ENCODE results near the gene TSTD2. TPM values are rescaled to one million over a fixed set of nuclear protein-coding genes. Genes with fewer than 3 reads are reported as not detected.

TSTD2 gene
- total RNA-seq, 2 experiments from 2014 or later: 11.1 to 12.4 TPM

- Mint-ChIP-seq H3K9me3 (no peaks in the 10 kb centered on the region), H3K4me1 (ENCODE audit: low read depth) (peaks cover 6% of the 10 kb centered on the region), H3K4me3 (no peak overlapping the region), H3K36me3 (ENCODE audit: low read depth) (peaks cover 47% of the 10 kb centered on the region), H3K27me3 (ENCODE audit: low read depth) (no peaks in the 10 kb centered on the region), H3K27ac (no peak overlapping the region)
- DNase-seq: no peak
- CTCF ChIA-PET: interaction anchor here (1.5 kb wide), 1 partner anchor 14 kb away, joined by 4 read pairs; no protein-coding TSS in a partner anchor
- intact Hi-C loops (cut with micrococcal nuclease): loop anchor here (10.0 kb wide), 1 partner anchor 1135 kb away; the partner anchor contains the start of gene ANKS6
Observed at GRCh38 chr9:97659771-97660170, 26.6 kb upstream of the TSTD2 start.

GRCh38 chr9:97658707-97659106 lies 25.5 kb upstream of the TSTD2 start:
- Mint-ChIP-seq H3K27ac (no peak overlapping the region), H3K4me1 (ENCODE audit: low read depth) (peaks cover 3% of the 10 kb centered on the region), H3K36me3 (ENCODE audit: low read depth) (peaks cover 45% of the 10 kb centered on the region), H3K4me3 (no peak overlapping the region), H3K9me3 (no peaks in the 10 kb centered on the region), H3K27me3 (ENCODE audit: low read depth) (no peaks in the 10 kb centered on the region)
- intact Hi-C loops (cut with micrococcal nuclease): loop anchor here (10.0 kb wide), 1 partner anchor 1136 kb away; the partner anchor contains the start of gene ANKS6
- CTCF ChIA-PET: no interaction called here
- no peak for DNase-seq

GRCh38 chr9:97651646-97652045 lies 18.5 kb upstream of the TSTD2 start:
- intact Hi-C loops (cut with micrococcal nuclease): loop anchor here (2.0 to 10.0 kb wide), 2 partner anchors 17 to 1143 kb away; partner anchors contain the start of gene ANKS6
- no peak for DNase-seq
- H3K4me1 Mint-ChIP-seq (ENCODE audit: low read depth): no peaks in the 10 kb centered on the region
- no peak overlapping the region for H3K4me3 Mint-ChIP-seq
- CTCF ChIA-PET: interaction anchor here (0.9 kb wide), 1 partner anchor 11 kb away, joined by 3 read pairs; no protein-coding TSS in a partner anchor
- no peaks in the 10 kb centered on the region for H3K9me3 Mint-ChIP-seq
- H3K27ac Mint-ChIP-seq: no peak overlapping the region
- H3K27me3 Mint-ChIP-seq (ENCODE audit: low read depth): no peaks in the 10 kb centered on the region
- H3K36me3 Mint-ChIP-seq (ENCODE audit: low read depth): peaks cover 40% of the 10 kb centered on the region

GRCh38 chr9:97647996-97648395 lies 14.8 kb upstream of the TSTD2 start:
- CTCF ChIA-PET: interaction anchor here (0.6 kb wide), 1 partner anchor 339 kb away, joined by 3 read pairs; no protein-coding TSS in a partner anchor
- Mint-ChIP-seq H3K4me1 (ENCODE audit: low read depth) (no peaks in the 10 kb centered on the region), H3K27ac (no peak overlapping the region), H3K4me3 (no peak overlapping the region), H3K27me3 (ENCODE audit: low read depth) (no peaks in the 10 kb centered on the region), H3K36me3 (ENCODE audit: low read depth) (peaks cover 25% of the 10 kb centered on the region), H3K9me3 (no peaks in the 10 kb centered on the region)
- no peak for DNase-seq
- intact Hi-C loops (cut with micrococcal nuclease): no loop called here

GRCh38 chr9:97645720-97646119 lies 12.6 kb upstream of the TSTD2 start:
- Mint-ChIP-seq H3K27me3 (ENCODE audit: low read depth) (no peaks in the 10 kb centered on the region), H3K4me3 (no peak overlapping the region), H3K27ac (no peak overlapping the region), H3K9me3 (no peaks in the 10 kb centered on the region), H3K4me1 (ENCODE audit: low read depth) (no peaks in the 10 kb centered on the region), H3K36me3 (ENCODE audit: low read depth) (peaks cover 22% of the 10 kb centered on the region)
- intact Hi-C loops (cut with micrococcal nuclease): no loop called here
- no peak for DNase-seq
- CTCF ChIA-PET: interaction anchor here (0.7 to 1.4 kb wide), 3 partner anchors 14 to 244 kb away, joined by 3 to 4 read pairs (median 3); no protein-coding TSS in a partner anchor

- H3K4me3 Mint-ChIP-seq: no peak overlapping the region
- H3K27ac Mint-ChIP-seq: no peak overlapping the region
- CTCF ChIA-PET: interaction anchor here (0.6 to 1.5 kb wide), 2 partner anchors 130 to 228 kb away, joined by 4 read pairs; partner anchors contain the start of gene TDRD7
- intact Hi-C loops (cut with micrococcal nuclease): no loop called here
- DNase-seq: no peak
- no peaks in the 10 kb centered on the region for H3K9me3 Mint-ChIP-seq
- H3K4me1 Mint-ChIP-seq (ENCODE audit: low read depth): peaks cover 43% of the 10 kb centered on the region
- H3K27me3 Mint-ChIP-seq (ENCODE audit: low read depth): no peaks in the 10 kb centered on the region
- peaks cover 12% of the 10 kb centered on the region for H3K36me3 Mint-ChIP-seq (ENCODE audit: low read depth)
Observed at GRCh38 chr9:97640325-97640724, 7.2 kb upstream of the TSTD2 start.

- intact Hi-C loops (cut with micrococcal nuclease): loop anchor here (10.0 kb wide), 2 partner anchors 106 to 1624 kb away; no protein-coding TSS in a partner anchor
- DNase-seq: no peak
- peaks cover 53% of the 10 kb centered on the region for H3K4me1 Mint-ChIP-seq (ENCODE audit: low read depth)
- no peak overlapping the region for H3K4me3 Mint-ChIP-seq
- H3K9me3 Mint-ChIP-seq: no peaks in the 10 kb centered on the region
- CTCF ChIA-PET: interaction anchor here (1.1 kb wide), 2 partner anchors 40 to 375 kb away, joined by 3 to 4 read pairs; no protein-coding TSS in a partner anchor
- peaks cover 15% of the 10 kb centered on the region for H3K36me3 Mint-ChIP-seq (ENCODE audit: low read depth)
- H3K27ac Mint-ChIP-seq: no peak overlapping the region
- no peaks in the 10 kb centered on the region for H3K27me3 Mint-ChIP-seq (ENCODE audit: low read depth)
Observed at GRCh38 chr9:97638666-97639065, 5.5 kb upstream of the TSTD2 start.

GRCh38 chr9:97636903-97637302 lies 3.7 kb upstream of the TSTD2 start:
- peaks cover 55% of the 10 kb centered on the region for H3K4me1 Mint-ChIP-seq (ENCODE audit: low read depth)
- no peaks in the 10 kb centered on the region for H3K9me3 Mint-ChIP-seq
- DNase-seq: no peak
- H3K27ac Mint-ChIP-seq: no peak overlapping the region
- H3K4me3 Mint-ChIP-seq: no peak overlapping the region
- H3K27me3 Mint-ChIP-seq (ENCODE audit: low read depth): no peaks in the 10 kb centered on the region
- intact Hi-C loops (cut with micrococcal nuclease): loop anchor here (10.0 kb wide), 2 partner anchors 108 to 1622 kb away; no protein-coding TSS in a partner anchor
- CTCF ChIA-PET: interaction anchor here (1.4 to 1.8 kb wide), 2 partner anchors 22 to 168 kb away, joined by 5 to 7 read pairs; no protein-coding TSS in a partner anchor
- H3K36me3 Mint-ChIP-seq (ENCODE audit: low read depth): peaks cover 12% of the 10 kb centered on the region

GRCh38 chr9:97635026-97635425 lies 1.9 kb upstream of the TSTD2 start:
- Mint-ChIP-seq H3K27me3 (ENCODE audit: low read depth) (no peaks in the 10 kb centered on the region), H3K27ac (no peak overlapping the region), H3K4me3 (peak overlapping the region; percentile 88), H3K9me3 (no peaks in the 10 kb centered on the region), H3K4me1 (ENCODE audit: low read depth) (peaks cover 62% of the 10 kb centered on the region), H3K36me3 (ENCODE audit: low read depth) (peaks cover 9% of the 10 kb centered on the region)
- intact Hi-C loops (cut with micrococcal nuclease): loop anchor here (2.0 to 10.0 kb wide), 3 partner anchors 16 to 1620 kb away; no protein-coding TSS in a partner anchor
- no peak for DNase-seq
- CTCF ChIA-PET: interaction anchor here (0.7 kb wide), 1 partner anchor 1254 kb away, joined by 5 read pairs; no protein-coding TSS in a partner anchor

- Mint-ChIP-seq H3K4me3 (peak overlapping the region; percentile 88), H3K9me3 (no peaks in the 10 kb centered on the region), H3K27me3 (ENCODE audit: low read depth) (no peaks in the 10 kb centered on the region), H3K27ac (peak overlapping the region; percentile 97), H3K4me1 (ENCODE audit: low read depth) (peaks cover 59% of the 10 kb centered on the region), H3K36me3 (ENCODE audit: low read depth) (peaks cover 9% of the 10 kb centered on the region)
- intact Hi-C loops (cut with micrococcal nuclease): loop anchor here (1.0 to 10.0 kb wide), 15 partner anchors 16 to 1619 kb away; partner anchors contain the start of genes ANP32B, TBC1D2, TRMO and ZNF510
- peak; percentile 11 for DNase-seq
- CTCF ChIA-PET: interaction anchor here (1.0 to 2.5 kb wide), 5 partner anchors 15 to 257 kb away, joined by 3 to 19 read pairs (median 5); no protein-coding TSS in a partner anchor
Observed at GRCh38 chr9:97633859-97634490, 807 bp upstream of the TSTD2 start.

- intact Hi-C loops (cut with micrococcal nuclease): loop anchor here (2.0 to 10.0 kb wide), 4 partner anchors 112 to 1618 kb away; partner anchors contain the start of gene TBC1D2
- Mint-ChIP-seq H3K9me3 (no peaks in the 10 kb centered on the region), H3K27ac (peak overlapping the region; percentile 97), H3K27me3 (ENCODE audit: low read depth) (no peaks in the 10 kb centered on the region), H3K4me3 (peak overlapping the region; percentile 88), H3K36me3 (ENCODE audit: low read depth) (peaks cover 9% of the 10 kb centered on the region), H3K4me1 (ENCODE audit: low read depth) (peaks cover 50% of the 10 kb centered on the region)
- peak; percentile 39 for DNase-seq
- CTCF ChIA-PET: interaction anchor here (0.5 to 2.5 kb wide), 8 partner anchors 8 to 1562 kb away, joined by 3 to 19 read pairs (median 5); partner anchors contain the start of gene ANP32B
Observed at GRCh38 chr9:97632248-97632984, 752 bp downstream of the TSTD2 start.

- CTCF ChIA-PET: interaction anchor here (3.8 to 4.2 kb wide), 2 partner anchors 15 to 32 kb away, joined by 13 to 19 read pairs; no protein-coding TSS in a partner anchor
- DNase-seq: no peak
- H3K4me3 Mint-ChIP-seq: no peak overlapping the region
- intact Hi-C loops (cut with micrococcal nuclease): loop anchor here (5.0 to 10.0 kb wide), 3 partner anchors 114 to 1616 kb away; partner anchors contain the start of gene TBC1D2
- no peaks in the 10 kb centered on the region for H3K9me3 Mint-ChIP-seq
- H3K36me3 Mint-ChIP-seq (ENCODE audit: low read depth): peaks cover 11% of the 10 kb centered on the region
- H3K27me3 Mint-ChIP-seq (ENCODE audit: low read depth): no peaks in the 10 kb centered on the region
- H3K27ac Mint-ChIP-seq: no peak overlapping the region
- peaks cover 40% of the 10 kb centered on the region for H3K4me1 Mint-ChIP-seq (ENCODE audit: low read depth)
Observed at GRCh38 chr9:97630591-97630990, 2.6 kb downstream of the TSTD2 start.

Measured in activated naive CD4-positive, alpha-beta T cell treated with anti-CD3 and anti-CD28 coated beads for 36 hours (primary cell).